Hepatocyte (in vitro differentiated cells): ENCODE measurements around the gene SKAP1.

Experiments used
- CTCF ChIP-seq: fragments of 200-600 bp; sonication (generic); IDR thresholded peaks from 2 replicates; pipeline ENCODE4 v1.5.1; 2016; ENCODE audit warnings: antibody characterized with exemption, mild to moderate bottlenecking; ENCODE audit not compliant: poor library complexity
- EZH2 ChIP-seq: fragments of 200-600 bp; sonication (generic); IDR thresholded peaks from 2 replicates; pipeline ENCODE4 v1.6.1; 2016; ENCODE audit warnings: antibody characterized with exemption, mild to moderate bottlenecking, borderline replicate concordance

GRCh38 chr17:48462946-48463345 lies 32.9 kb upstream of the SKAP1 start:
- TF ChIP-seq CTCF, result no peak
- no peak for TF ChIP-seq EZH2
